Fibroblast of lung (primary cell): ENCODE results near the gene HINFP.

Experiments used
- EZH2 ChIP-seq: IDR thresholded peaks from 2 replicates; pipeline ENCODE4 v1.5.1; 2012; ENCODE audit warnings: low read length, control low read depth, mild to moderate bottlenecking; ENCODE audit errors: missing control alignments
- TF ChIP-seq, protein P1 (sequence below), 2 donors: IDR thresholded peaks in 1 of 2; conservative IDR thresholded peaks in 1 of 2; 1 replicate in 1 of 2; 2 replicates in 1 of 2; pipeline ENCODE4 v1.5.1; 2011 to 2012; ENCODE audit warnings: low read length in 2 of 2, control low read depth in 1 of 2, inconsistent platforms in 1 of 2, low read depth in 1 of 2, mild to moderate bottlenecking in 1 of 2

DNA sequence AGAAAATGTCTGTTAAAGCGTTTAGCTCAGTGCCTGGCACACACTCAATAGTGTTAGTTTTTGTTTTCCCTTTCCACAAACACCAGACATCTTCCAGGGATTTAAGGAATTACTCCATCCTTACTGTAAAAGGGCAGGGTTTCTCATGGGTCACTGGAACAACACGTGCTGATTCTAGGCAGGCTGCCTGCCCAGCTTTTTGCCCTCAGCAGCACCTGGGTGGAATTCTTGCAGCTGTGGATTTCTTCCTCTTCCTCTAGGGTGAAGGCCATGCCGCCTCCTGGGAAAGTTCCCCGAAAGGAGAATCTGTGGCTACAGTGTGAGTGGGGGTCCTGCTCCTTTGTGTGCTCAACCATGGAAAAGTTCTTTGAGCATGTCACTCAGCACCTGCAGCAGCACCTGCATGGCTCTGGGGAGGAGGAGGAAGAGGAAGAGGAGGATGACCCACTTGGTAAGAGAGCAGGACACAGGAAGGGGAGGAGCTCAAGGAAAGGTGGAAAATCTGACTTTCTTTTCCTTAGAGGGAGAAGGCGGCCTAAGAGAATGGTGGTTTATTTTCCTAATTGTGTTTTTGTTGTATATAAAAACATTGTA, 5.4 kb downstream of the HINFP start:
- TF ChIP-seq, protein P1, sequence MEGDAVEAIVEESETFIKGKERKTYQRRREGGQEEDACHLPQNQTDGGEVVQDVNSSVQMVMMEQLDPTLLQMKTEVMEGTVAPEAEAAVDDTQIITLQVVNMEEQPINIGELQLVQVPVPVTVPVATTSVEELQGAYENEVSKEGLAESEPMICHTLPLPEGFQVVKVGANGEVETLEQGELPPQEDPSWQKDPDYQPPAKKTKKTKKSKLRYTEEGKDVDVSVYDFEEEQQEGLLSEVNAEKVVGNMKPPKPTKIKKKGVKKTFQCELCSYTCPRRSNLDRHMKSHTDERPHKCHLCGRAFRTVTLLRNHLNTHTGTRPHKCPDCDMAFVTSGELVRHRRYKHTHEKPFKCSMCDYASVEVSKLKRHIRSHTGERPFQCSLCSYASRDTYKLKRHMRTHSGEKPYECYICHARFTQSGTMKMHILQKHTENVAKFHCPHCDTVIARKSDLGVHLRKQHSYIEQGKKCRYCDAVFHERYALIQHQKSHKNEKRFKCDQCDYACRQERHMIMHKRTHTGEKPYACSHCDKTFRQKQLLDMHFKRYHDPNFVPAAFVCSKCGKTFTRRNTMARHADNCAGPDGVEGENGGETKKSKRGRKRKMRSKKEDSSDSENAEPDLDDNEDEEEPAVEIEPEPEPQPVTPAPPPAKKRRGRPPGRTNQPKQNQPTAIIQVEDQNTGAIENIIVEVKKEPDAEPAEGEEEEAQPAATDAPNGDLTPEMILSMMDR (conservative IDR thresholded peaks at IDR 0.05 in 1 of 2, IDR thresholded peaks at IDR 0.05 in 1 of 2; ENCODE audit: low read depth in 1 of 2, low read length in 2 of 2) = no peak
- no peak for TF ChIP-seq EZH2
